Hepatocyte (in vitro differentiated cells): ENCODE measurements around the gene PTPRN2. TPM values are rescaled to one million over a fixed set of nuclear protein-coding genes. Genes with fewer than 3 reads are reported as not detected.

Experiments used
- DNase-seq: peaks from one replicate; pipeline ENCODE4 v3.0.0-alpha.2; 2016; ENCODE audit warnings: low spot score
- H2AFZ ChIP-seq: fragments of 200-600 bp; sonication (generic); 2 replicates; pipeline ENCODE4 v1.6.0; 2016; ENCODE audit warnings: antibody characterized with exemption, mild to moderate bottlenecking
- H3K27ac ChIP-seq: fragments of 200-600 bp; sonication (generic); 2 replicates; pipeline ENCODE4 v1.5.1; 2016; ENCODE audit warnings: mild to moderate bottlenecking
- H3K27me3 ChIP-seq: fragments of 200-600 bp; sonication (generic); 2 replicates; pipeline ENCODE4 v1.6.1; 2016
- H3K36me3 ChIP-seq: fragments of 200-600 bp; sonication (generic); replicated peaks from 2 replicates; pipeline ENCODE4 v1.5.1; 2016; ENCODE audit warnings: low read depth; ENCODE audit not compliant: insufficient read depth
- H3K4me1 ChIP-seq: fragments of 200-600 bp; sonication (generic); 2 replicates; pipeline ENCODE4 v1.5.1; 2016; ENCODE audit warnings: mild to moderate bottlenecking, moderate library complexity; ENCODE audit not compliant: insufficient read depth
- H3K4me2 ChIP-seq: fragments of 200-600 bp; sonication (generic); 2 replicates; pipeline ENCODE4 v1.6.0; 2016
- H3K4me3 ChIP-seq: fragments of 200-600 bp; sonication (generic); 2 replicates; pipeline ENCODE4 v1.5.1; 2016; ENCODE audit warnings: mild to moderate bottlenecking
- H3K79me2 ChIP-seq: fragments of 200-600 bp; sonication (generic); 2 replicates; pipeline ENCODE4 v1.6.0; 2017; ENCODE audit warnings: mild to moderate bottlenecking
- H3K9me2 ChIP-seq: fragments of 200-600 bp; sonication (generic); replicated peaks from 2 replicates; pipeline ENCODE4 v1.6.0; 2017; ENCODE audit warnings: mild to moderate bottlenecking; ENCODE audit not compliant: insufficient read depth
- H3K9me3 ChIP-seq: fragments of 200-600 bp; sonication (generic); 2 replicates; pipeline ENCODE4 v1.5.1; 2016; ENCODE audit warnings: low read depth, mild to moderate bottlenecking
- H4K20me1 ChIP-seq: fragments of 200-600 bp; sonication (generic); 2 replicates; pipeline ENCODE4 v1.6.0; 2016; ENCODE audit warnings: mild to moderate bottlenecking; ENCODE audit not compliant: insufficient read depth, poor library complexity, severe bottlenecking
- EZH2 ChIP-seq: fragments of 200-600 bp; sonication (generic); IDR thresholded peaks from 2 replicates; pipeline ENCODE4 v1.6.1; 2016; ENCODE audit warnings: antibody characterized with exemption, mild to moderate bottlenecking, borderline replicate concordance
- EZH2phosphoT487 ChIP-seq: fragments of 200-600 bp; sonication (generic); IDR thresholded peaks from one replicate; pipeline ENCODE4 v1.6.1; 2018; ENCODE audit warnings: antibody characterized with exemption, mild to moderate bottlenecking, low read depth, moderate library complexity; ENCODE audit not compliant: unreplicated experiment, severe bottlenecking
- WGBS: methylation state at CpG from one replicate; pipeline ENCODE4 v1.1.6; 2016; ENCODE audit warnings: low lambda C conversion rate; ENCODE audit errors: missing lambda C conversion rate; 5-methylcytosine and 5-hydroxymethylcytosine counted together
- polyA plus RNA-seq: library from polyadenylated mRNA; unstranded; fragments of >200 nt; fragmentation: Nextera tagmentation; extraction: Ambion mirVana; gene quantifications from 2 replicates; pipeline ENCODE4 v1.2.1, GENCODE V29; 2016
- total RNA-seq: library from RNA; depleted of rRNA; stranded (reverse); fragments of >200 nt; gene quantifications from 2 replicates; pipeline ENCODE4 v1.2.3, GENCODE V29; 2014
- TF ChIP-seq, protein P1 (sequence below): fragments of 200-600 bp; sonication (generic); IDR thresholded peaks from 2 replicates; pipeline ENCODE4 v1.5.1; 2016; ENCODE audit warnings: antibody characterized with exemption, mild to moderate bottlenecking; ENCODE audit not compliant: poor library complexity

Gene PTPRN2
- total and polyA plus RNA-seq, 2 experiments from 2014 or later = 2.1 to 3.3 TPM

DNA sequence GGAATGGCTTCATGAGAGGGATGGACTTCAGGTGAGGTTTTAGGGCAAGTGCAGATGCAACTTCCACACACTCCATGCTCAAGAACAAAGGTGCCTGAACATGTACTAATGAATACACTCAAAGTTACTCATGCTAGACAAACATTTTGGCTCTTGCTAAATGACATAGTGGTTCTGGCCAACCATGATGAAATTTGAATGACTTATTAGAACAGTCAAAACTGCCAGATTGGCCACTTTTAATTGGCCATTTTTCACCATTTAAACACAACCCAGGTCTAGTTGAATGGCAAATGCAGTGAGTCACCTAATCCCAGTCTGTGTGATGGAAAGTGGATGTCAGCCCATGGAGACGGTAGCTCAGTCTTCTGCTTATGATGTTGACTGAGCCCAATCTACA, 4.9 kb upstream of the PTPRN2 start:
- Histone ChIP-seq H3K27ac (no peak overlapping the region), H3K27me3 (no peaks in the 10 kb centered on the region), H4K20me1 (no peaks in the 10 kb centered on the region), H3K4me3 (no peak overlapping the region), H3K9me2 (no peaks in the 10 kb centered on the region), H3K36me3 (no peaks in the 10 kb centered on the region), H3K9me3 (no peaks in the 10 kb centered on the region), H3K4me2 (no peak overlapping the region), H2AFZ (no peak overlapping the region), H3K4me1 (peaks cover 2% of the 10 kb centered on the region), H3K79me2 (no peaks in the 10 kb centered on the region)
- TF ChIP-seq, protein P1, sequence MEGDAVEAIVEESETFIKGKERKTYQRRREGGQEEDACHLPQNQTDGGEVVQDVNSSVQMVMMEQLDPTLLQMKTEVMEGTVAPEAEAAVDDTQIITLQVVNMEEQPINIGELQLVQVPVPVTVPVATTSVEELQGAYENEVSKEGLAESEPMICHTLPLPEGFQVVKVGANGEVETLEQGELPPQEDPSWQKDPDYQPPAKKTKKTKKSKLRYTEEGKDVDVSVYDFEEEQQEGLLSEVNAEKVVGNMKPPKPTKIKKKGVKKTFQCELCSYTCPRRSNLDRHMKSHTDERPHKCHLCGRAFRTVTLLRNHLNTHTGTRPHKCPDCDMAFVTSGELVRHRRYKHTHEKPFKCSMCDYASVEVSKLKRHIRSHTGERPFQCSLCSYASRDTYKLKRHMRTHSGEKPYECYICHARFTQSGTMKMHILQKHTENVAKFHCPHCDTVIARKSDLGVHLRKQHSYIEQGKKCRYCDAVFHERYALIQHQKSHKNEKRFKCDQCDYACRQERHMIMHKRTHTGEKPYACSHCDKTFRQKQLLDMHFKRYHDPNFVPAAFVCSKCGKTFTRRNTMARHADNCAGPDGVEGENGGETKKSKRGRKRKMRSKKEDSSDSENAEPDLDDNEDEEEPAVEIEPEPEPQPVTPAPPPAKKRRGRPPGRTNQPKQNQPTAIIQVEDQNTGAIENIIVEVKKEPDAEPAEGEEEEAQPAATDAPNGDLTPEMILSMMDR = no peak
- TF ChIP-seq EZH2phosphoT487 = no peak
- TF ChIP-seq EZH2 = no peak
- DNase-seq = no peak
- WGBS = 85% methylated on average over 1 of the region's 1 CpG

DNA sequence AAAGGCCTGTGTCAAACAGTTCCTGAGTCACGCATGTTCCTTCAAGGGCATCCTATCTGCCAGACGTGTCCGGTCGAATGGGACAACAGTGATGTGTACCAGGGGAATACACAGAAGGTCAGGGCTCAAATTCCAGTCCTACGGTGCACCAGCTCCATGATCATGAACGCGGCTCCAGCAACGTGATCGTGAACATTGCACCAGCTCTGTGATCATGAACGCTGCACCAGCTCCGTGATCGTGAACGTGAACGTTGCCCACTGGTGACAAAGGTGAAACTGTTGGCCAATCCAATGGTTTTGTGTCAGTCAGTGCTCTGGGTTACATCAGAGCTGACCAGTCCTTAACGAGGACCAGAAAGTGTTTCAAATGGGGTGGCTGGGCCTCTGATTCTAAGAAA, 4.3 kb upstream of the PTPRN2 start:
- Histone ChIP-seq H3K9me2 (no peaks in the 10 kb centered on the region), H4K20me1 (no peaks in the 10 kb centered on the region), H3K79me2 (no peaks in the 10 kb centered on the region), H3K27ac (no peak overlapping the region), H3K36me3 (no peaks in the 10 kb centered on the region), H3K9me3 (no peaks in the 10 kb centered on the region), H3K4me3 (no peak overlapping the region), H3K4me1 (peaks cover 5% of the 10 kb centered on the region), H2AFZ (no peak overlapping the region), H3K27me3 (no peaks in the 10 kb centered on the region), H3K4me2 (no peak overlapping the region)
- 90% methylated on average over 15 of the region's 15 CpGs for WGBS
- no peak for DNase-seq
- no peak for TF ChIP-seq EZH2
- TF ChIP-seq, protein P1 = no peak
- TF ChIP-seq EZH2phosphoT487 = no peak

DNA sequence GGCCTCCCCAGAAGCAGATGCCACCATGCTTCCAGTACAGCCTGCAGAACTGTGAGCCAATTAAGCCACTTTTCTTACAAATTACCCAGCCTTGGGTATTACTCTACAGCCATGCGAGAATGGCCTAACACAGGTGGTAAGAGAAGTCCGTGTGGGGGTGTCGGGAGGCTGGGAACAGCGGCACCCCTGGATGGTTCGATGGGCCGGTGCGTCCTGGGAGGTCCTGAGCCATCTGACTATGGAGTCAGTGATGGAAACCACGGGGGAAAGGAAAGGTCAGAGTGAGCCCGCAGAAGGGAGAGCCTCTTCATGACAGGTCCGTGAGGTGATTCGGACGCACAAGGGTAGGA, 2.5 kb upstream of the PTPRN2 start:
- Histone ChIP-seq H3K4me3 (no peak overlapping the region), H3K4me2 (no peak overlapping the region)
- WGBS = 86% methylated on average over 12 of the region's 12 CpGs

More for the DNA sequence above, 2.5 kb upstream of the PTPRN2 start:
- Histone ChIP-seq H3K27ac (no peak overlapping the region), H3K4me1 (peaks cover 12% of the 10 kb centered on the region), H3K36me3 (no peaks in the 10 kb centered on the region), H3K79me2 (no peaks in the 10 kb centered on the region), H4K20me1 (no peaks in the 10 kb centered on the region), H3K9me2 (no peaks in the 10 kb centered on the region), H2AFZ (no peak overlapping the region), H3K9me3 (no peaks in the 10 kb centered on the region), H3K27me3 (peaks cover 16% of the 10 kb centered on the region)
- TF ChIP-seq, protein P1 = no peak
- no peak for TF ChIP-seq EZH2
- no peak for TF ChIP-seq EZH2phosphoT487
- DNase-seq = no peak
